GM18870 (cell line): ENCODE measurements around the gene PAPSS2.
"Not testable (repeated sequence)": the region's sequence is repeated elsewhere in the genome, so short reads cannot be mapped to it uniquely, and the experiment has no call there.

ENCODE experiments used
- ATAC-seq: cut with Tn5 transposase; IDR thresholded peaks from one replicate; pipeline ENCODE4 v1.9.1; 2021; ENCODE audit warnings: moderate library complexity; ENCODE audit not compliant: unreplicated experiment

The PAPSS2 gene

DNA sequence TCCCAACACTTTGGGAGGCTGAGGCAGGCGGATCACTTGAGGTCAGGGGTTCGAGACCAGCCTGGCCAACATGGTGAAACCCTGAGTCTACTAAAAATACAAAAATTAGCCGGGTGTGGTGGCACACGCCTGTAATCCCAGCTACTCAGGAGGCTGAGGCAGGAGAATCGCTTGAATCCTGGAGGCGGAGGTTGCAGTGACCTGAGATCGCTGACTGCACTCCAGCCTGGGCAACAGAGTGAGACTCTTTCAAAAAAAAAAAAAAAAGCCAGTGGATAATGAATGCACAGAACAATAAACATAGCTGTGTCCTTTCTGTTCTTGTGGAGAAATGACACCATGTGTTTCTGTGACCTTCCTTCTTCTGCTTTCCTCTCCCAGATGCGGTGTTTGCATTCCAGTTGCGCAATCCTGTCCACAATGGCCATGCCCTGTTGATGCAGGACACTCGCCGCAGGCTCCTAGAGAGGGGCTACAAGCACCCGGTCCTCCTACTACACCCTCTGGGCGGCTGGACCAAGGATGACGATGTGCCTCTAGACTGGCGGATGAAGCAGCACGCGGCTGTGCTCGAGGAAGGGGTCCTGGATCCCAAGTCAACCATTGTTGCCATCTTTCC is 83.4 kb downstream of the PAPSS2 start:
- not testable (repeated sequence) for ATAC-seq

DNA sequence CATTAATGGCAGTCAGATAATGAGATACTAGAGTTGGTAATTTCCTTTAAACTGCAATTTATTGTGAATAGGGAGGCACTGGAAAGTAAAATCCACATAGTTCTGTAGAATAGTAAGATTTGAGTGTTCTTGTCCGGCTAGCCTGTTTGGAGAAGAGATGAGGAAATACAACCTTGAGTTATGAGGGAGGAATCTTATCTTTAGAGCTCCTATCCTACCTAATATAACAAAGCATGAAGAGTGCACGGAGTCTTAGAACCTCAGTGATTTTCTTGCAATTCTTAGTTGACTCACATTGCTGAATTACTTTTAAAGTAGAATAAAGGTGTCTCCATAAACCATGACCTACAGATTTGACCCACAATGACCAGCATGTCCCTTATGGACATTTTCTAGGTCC is 84.9 kb downstream of the PAPSS2 start:
- no peak for ATAC-seq

DNA sequence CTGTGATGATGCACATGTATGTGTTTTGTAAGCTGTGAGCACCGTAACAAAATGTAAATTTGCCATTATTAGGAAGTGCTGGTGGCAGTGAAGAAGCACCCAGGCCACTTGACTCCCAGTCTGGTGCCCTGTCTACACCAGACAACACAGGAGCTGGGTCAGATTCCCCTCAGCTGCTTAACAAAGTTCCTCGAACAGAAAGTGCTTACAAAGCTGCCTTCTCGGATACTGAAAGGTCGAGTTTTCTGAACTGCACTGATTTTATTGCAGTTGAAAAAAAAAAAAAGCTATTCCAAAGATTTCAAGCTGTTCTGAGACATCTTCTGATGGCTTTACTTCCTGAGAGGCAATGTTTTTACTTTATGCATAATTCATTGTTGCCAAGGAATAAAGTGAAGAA is 87.2 kb downstream of the PAPSS2 start:
- ATAC-seq: no peak

DNA sequence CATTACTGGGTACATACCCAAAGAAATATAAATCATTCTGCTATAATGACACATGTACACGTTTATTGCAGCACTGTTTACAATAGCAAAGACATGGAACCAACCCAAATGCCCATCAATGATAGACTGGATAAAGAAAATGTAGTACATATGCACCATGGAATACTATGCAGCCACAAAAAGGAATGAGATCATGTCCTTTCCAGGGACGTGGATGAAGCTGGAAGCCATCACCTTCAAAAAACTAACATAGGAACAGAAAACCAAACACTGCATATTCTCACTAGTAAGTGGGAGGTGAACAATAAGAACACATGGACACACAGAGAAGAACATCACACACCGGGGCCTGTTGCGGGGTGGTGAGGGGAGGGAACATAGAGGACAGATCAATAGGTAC is 88.6 kb downstream of the PAPSS2 start:
- ATAC-seq: not testable (repeated sequence)

DNA sequence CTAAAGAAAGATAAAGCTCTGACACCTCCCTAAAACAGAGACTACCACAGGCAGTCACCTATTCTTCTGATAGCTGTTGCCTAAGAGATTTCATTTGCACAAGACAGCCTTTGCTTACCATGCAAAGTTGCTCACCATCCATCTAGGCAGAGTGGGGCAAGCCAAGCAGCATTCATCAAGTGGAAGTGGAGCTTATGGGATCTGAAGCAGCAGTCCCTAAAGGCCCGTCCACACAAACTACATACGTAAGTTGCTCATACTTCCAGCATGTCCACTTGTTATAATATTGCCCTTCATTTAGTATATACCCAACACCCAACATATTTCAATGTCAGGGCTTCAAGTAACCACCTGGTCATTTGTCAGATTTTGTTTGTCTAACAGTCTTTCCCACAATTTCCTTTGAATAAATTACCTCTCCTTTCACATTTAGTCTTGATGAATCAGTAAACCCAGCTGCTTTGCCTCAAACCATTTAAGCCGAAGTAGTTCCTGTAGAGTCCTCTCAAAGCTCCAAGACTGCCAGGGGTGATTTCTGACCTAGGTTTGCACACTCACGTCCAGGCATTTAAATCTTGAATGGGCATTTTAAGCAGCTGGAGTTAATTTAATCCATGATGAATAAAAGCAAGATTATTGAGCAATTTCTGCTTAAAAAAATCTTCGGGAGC is 90.5 kb downstream of the PAPSS2 start:
- no peak for ATAC-seq

DNA sequence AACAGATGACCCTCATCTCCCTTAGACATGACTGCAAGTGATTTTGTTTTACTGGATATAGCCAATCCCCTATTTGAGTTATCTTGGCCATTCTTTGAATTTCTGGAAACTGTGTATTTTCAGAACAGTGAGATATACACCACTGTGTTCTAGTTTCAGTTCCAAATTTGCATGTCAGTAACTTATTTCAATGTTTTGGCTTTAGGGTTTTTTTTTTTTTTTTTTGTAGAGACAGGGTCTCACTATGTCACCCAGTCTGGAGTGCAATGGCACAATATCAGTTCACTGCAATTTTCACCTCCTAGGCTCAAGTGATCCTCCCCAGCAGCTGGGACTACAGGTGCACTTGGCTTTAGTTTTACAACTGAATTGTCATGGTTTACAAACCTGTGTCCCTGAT is 91.1 kb downstream of the PAPSS2 start:
- peak; percentile 59 for ATAC-seq

DNA sequence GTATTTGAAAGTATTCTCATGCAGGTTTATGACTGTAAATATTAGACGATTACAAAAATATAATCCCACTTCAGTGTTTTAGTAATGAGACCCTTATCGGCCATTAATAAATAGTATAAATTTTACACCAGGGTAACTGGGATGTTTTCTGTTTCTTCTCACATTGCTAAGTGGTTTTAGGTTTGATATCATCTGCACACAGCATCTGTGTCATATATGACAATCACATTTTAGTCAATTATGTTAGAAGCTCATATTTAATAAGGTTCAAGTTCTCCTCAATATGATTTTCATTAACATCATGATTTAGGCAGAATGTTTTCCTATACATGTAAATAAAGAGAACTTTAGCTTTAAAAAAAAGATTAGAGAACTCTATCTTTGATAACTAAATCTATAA is 91.6 kb downstream of the PAPSS2 start:
- ATAC-seq: no peak

DNA sequence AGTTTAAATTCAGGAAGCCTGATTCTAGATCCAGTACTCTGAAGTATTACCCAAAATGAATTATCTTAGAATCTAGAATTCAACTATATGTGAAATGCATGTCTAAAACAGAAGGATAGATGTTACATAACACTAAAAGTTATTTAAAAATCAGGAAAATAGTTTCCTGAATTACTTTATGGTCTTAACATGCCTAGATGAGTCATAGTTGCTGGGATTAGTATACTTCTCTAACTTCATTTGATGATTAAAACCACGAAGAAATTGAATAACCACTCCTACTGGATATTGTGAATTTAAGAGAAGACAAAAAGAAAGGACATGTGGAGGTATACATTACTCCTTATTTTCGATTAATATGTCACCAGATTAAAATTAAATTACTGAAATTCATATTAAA is 92.9 kb downstream of the PAPSS2 start:
- no peak for ATAC-seq

DNA sequence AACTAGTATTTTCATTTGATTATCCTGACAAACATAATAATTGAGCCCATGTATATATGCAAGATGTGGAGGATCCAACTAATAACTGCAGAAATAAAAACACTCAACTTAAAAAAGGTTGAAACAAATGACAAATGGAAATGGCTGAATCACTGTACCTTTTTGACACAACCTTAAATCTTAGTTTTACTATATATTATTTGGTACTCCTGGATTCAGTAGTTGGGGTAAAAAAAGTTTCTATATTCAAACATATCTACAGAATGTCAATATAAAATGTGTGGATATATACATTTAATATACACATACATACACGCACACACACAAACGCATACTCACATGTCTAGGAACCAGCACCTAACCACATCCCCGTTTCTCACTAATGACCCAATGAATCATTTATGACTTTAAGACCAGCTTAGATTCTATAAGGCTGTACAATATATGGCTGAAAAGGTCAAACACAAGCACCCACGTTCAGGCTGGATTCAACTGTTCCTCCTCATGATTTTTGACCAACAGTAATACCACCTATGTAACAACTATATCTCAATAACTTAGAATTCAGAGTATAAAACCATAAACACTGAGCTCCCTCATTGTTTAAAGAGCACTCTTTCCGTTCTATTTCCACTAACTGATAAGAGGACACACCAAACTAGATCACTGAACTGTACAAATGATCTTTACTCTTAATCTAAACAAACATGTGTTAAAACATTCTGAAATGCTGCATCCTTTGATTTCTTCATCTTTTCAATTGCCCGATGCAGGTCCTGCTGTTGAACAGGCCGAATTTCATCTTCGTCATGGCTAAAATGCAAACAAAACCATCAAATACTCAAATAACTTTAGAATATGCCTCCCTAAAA is 94.6 kb downstream of the PAPSS2 start:
- ATAC-seq: no peak

DNA sequence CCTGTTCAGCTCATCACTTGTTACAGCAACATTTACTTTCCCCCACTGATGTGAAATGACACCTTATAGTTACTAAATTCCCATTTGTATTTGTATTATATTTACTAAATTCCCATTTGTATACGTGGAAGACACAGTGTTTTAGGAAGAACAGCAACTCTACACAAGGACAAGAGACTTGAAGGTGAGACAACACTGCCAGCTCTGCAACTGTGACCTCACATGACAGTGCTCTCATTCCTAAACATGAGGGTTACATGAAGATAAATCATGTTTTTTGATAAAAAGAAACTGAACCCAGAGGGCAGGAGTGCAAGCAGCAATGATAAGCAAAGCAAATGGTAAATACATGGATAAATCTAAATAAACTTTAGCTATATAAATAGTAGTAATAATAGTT is 98.0 kb downstream of the PAPSS2 start:
- ATAC-seq: no peak

DNA sequence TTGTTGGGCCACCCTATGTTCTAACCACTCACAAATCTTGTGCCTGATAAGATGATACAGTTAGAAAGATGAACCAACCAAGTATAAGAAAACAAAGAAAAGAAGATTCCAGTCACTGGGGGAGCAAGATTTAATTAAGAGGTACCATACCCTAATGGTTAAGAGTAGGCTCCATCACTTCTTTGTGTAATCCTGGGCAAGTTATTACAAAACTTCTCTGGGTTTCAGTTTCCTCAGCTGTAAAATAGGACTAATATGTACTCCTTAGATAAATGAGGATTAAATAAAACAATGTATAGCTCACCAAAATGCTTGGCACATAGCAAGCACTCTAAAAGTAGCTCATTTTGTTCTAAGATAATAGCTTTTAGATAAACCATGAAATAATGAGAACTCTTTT is 99.9 kb downstream of the PAPSS2 start:
- ATAC-seq: no peak

DNA sequence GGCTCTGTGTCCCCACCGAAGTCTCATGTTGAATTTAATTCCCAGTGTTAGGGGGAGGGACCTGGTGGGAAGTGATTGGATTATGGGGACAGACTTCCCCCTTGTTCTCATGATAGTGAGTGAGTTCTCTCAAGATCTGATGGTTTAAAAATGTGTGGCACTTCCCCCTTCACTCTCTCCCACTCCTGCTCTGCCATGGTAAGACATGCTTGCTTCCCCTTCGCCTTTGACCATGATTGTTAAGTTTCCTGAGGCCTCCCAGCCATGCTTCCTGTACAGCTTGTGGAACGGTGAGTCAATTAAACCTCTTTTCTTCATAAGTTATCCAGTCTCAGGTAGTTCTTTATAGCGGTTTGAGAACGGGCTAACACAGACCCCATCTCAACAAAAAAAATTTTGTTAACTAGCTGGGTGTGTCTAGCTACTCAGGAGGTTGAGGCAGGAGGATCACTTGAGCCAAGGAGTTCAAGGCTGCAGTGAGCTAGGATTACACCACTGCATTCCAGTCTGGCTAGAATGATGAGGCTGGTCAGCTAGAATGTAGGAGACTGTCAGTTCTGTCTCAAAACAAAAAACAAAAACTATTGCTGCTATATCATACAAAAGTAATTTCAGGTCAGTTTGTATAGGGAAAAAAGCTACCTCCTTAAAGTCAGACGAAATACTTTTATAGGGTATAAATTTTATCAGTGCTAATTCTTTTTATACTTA is 100.7 kb downstream of the PAPSS2 start:
- no peak for ATAC-seq

DNA sequence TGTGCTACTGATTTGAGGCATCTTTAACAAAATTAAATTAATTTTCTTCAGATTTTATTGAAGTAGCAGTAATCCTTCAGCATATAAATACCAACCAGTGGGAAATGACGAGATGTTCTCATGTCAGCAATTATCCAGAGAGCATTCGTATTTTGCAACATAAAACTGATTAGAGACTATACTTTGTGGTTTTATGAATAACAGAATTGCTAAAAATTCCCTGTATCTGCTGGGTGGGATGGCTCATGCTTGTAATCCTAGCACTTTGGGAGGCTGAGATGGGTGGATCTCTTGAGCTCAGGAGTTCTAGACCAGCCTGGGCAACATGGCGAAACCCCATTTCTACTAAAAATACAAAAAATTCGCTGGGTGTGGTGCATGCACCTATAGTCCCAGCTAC is 101.5 kb downstream of the PAPSS2 start:
- no peak for ATAC-seq

DNA sequence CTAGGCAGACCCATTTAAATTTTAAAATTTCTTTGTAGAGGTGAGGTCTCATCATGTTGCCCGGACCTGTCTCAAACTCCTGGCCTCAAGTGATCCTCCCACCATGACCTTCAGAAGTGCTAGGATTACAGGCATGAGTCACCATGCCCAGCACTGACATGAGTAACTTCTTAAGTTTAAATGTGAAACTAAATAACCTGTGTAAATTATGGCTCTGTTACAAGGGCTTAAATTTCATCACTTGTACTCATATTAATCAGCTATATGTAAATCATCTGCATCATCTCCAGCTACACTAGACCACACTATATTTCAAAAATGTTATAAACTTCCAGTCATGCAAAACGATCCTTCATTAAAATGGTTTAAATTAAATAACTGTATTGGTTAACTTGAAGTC is 102.2 kb downstream of the PAPSS2 start:
- peak; percentile 74 for ATAC-seq

DNA sequence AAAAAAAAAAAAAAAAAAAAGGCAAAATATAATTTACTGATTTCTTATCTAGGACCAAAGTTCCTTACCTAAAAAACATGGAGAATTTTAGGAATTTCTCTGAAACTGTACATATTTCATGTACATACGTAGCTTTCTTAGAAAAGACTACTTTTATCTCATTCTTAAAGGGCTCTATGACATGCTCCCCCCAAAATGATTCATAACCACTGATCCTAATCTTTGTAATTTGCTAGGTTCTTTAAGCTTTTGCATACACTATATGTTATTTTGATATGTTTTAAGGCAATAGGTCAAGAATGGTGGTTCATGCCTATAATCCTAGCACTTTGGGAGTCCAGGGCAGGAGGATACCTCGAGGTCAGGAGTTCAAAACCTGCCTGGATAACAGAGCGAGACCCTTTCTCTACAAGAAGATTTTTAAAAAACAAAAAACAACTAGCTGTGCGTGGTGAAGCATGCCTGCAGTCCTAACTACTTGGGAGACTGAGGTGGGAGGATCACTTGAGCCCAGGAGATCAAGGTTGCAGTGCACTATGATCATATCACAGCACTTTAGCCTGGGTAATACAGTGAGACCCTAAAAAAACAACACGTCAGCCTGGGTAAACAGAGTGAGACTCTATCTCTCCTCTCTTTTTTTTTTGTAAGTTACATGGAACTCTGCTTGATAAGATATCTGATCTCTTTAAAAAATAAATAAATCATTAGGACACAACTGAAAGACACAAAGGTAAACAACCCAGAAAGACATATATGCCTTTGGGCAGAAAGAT is 103.6 kb downstream of the PAPSS2 start:
- ATAC-seq: no peak

DNA sequence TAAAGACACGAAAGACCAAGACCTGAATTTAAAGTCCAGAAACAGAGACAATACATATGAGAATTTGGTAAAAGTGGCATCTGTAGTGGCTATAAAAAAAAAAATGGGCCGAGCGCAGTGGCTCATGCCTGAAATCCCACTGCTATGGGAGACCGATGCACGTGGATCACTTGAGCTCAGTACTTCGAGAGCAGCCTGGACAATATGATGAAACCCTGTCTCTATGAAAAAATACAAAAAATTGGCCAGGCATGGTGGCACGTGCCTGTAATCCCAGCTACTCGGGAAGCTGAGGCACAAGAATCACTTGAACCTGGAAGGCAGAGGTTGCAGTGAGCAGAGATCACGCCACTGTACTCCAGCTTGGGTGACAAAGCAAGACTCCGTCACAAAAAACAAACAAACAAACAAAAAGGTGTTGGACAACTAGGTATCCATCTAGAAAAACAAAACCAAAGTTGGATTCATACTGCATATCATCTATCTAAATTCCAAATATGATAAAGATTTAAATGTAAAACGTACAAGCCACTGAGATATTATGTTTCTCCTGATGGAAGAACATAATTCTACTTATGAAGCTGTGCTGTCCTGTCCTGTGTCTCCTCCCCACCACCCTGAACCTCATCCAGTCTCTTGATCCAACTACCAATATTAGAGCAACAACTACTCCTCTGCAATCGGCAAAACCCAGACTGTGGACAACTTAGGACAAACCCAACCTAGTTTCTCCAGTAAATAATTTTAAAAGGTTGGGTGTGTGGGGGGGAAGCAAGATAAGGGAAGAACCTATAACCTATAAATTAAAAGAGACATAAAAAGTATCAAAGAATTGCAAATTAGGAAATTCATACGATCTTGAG is 104.6 kb downstream of the PAPSS2 start:
- no peak for ATAC-seq

DNA sequence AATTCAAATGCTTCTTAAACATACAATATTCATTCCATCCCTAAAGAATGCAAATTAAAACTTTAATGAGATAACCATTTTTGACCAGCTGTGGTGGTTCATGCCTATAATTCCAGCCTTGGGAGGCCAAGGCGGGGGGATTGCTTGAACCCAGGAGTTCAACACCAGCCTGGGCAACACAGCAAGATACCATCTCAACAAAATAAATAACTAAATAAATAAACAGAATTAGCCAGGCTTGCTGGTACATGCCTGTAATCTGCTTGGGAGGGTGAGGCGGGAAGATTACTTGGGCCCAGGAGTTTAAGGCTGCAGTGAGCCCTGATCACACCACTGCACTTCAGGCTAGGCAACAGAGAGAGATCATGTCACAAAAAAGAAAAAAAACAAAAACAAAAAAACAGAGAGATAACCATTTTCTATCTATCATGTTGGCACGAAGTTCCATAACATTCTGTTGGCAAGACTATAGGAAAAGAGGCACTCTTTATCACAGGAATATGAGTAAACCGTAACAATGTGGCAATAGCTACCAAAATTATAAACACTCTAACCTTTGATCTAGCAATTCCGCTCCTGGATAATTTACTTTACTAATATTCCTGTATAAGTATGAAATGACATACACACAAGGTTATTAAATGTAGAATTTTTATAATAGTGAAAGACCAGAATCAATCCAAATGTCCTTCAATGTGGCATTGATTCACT is 106.1 kb downstream of the PAPSS2 start:
- ATAC-seq: no peak

DNA sequence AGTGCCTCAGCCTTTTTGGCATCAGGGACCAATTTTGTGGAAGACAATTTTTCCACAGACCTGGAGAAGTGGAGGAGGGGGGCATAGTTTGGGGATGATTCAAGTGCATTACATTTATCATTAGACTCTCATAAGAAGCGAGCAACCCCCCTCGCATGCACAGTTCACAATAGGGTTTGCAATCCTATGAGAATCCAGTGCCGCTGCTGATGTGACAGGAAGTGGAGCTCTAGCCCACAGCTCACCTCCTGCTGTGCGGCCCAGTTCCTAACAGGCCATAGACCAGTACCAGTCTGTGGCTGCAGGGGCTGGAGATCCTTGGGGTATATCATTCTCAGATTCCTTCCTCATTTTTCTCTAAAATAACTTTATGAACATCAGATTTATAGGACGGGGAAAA is 107.6 kb downstream of the PAPSS2 start:
- ATAC-seq: no peak

DNA sequence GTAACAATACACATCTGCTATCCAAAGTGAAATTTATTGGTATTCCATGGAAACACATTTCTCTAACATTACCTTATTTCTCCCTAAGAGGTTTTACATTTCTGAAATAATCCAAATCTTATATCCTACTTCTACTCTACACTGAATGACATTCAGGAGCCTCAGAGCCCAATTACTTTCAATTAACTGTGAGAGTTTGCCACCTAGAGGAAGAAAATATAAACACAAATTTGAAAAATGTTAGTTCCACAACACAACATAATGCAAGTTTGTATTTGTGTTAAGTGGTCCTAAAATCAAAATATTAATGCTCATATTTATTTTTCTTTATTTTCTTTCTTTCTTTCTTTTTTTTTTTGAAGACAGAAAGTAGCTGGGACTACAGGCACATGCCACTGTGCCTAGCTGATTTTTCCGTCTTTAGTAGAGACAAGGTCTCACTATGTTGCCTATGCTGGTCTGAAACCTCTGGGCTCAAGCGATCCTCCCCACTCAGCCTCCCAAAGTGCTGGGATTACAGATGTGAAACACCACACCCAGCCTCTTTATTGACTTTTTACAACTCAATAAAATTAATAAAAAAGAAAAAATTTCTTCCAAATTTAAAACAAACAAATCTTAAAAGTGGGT is 112.3 kb downstream of the PAPSS2 start:
- ATAC-seq: no peak
